ENCODE data around the gene TMPRSS2.

Gene TMPRSS2

DNA sequence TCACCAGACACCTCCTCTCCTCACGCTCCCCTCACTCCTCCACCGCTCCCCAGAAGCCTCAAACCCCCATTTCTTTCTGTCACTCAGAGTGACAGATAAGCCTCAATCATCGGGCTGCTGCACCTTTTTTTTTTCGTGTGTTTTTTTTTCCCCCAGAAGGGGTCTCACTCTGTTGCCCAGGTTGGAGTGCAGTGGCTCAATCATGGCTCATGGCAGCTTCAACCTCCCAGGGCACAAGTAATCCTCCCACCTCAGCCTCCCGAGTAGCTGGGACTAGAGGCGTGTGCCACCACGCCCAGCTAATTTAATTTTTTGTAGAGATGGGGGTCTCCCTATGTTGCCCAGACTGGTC is 1.2 kb upstream of the TMPRSS2 start:
- no peak for DNase-seq

- DNase-seq = no peak
Measured at GRCh38 chr21:41508415-41509144, 622 bp upstream of the TMPRSS2 start.

DNA sequence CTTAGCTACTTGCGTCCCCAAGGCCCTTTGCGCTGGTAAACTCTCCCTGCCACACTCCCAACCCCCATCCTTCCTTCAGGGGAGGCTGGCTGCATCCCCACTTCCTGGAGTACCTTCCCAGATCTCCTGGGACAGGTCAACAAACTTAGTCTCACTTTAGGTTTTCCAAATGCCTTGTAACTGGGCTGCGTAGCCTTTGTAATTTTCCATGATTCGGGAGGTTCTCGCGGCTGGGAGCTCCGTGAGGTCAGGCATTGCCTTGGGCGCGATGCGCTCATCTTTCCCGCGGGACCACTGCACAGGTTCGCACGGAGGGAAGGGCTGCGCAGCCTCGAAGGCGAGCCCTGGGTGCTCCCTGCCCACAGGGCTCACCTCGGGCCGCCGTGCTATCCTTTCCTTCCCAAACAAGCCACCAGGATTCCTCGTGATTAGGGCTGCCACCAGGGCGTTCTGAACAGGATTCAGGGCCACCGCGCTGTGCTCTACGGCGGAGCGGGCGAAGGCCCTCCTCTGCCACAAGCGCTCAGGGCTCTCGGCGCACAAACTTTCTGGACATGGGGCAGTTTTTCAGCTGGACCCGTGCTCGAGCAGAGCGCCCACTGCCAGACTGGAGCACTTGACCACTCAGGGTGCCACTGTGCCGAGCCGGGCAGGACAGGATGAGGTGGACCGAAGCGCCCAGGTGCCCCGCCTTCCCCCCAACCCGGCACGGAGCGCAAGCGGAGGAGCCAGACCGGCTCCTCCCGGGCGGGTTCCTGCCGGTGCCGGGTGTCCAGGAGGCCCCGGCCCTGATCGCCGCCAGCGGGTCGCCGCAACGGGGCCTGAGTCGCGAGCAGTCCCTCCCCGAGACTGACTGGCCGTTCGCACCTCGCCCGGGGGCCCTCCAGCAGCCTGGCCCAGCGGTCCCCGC is 1.1 kb downstream of the TMPRSS2 start:
- no peak for DNase-seq

- no peak for DNase-seq
Measured at GRCh38 chr21:41506005-41506594, 1.9 kb downstream of the TMPRSS2 start.

GRCh38 chr21:41504030-41504429 is 3.9 kb downstream of the TMPRSS2 start:
- DNase-seq = no peak

DNA sequence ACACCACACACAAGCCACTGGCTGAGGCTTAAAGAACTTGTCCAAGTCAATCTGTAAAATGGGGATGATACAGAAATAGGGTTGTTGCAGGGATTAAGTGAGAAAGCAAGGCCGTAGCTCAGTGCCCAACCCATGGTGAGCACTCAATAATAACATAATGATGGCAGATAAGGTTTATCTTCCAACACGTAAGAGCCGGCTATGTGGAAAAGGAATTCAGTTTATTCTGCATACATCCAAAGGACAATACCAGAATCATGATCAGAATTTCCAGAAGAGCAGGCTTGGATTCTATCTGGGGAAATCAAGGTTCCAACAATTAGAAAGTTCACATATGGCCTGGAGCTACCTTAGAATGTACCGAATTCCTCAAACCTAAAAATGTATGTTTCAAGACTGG is 4.6 kb downstream of the TMPRSS2 start:
- DNase-seq = no peak

DNA sequence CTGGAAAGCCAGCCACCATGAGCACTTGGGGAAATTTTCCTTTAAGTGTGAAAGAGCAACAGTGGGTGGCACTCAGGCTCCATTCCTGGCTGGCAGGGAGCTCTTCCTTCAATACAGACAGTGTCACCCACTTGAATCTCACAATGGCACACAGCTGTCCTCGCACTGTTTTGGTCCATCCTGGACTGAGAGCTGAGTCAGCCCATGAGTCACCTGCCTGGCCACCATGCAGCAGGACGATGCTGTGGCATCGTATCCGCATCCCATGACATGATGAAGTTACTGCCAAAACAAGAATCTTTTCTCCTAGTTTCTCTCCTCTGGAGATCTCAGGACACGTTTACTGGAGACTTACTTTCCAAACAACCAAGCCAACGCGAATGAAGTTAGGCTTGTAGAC is 6.0 kb downstream of the TMPRSS2 start:
- DNase-seq = no peak

GRCh38 chr21:41500931-41501381 is 7.0 kb downstream of the TMPRSS2 start:
- DNase-seq = no peak

GRCh38 chr21:41500363-41500762 is 7.6 kb downstream of the TMPRSS2 start:
- no peak for DNase-seq

DNA sequence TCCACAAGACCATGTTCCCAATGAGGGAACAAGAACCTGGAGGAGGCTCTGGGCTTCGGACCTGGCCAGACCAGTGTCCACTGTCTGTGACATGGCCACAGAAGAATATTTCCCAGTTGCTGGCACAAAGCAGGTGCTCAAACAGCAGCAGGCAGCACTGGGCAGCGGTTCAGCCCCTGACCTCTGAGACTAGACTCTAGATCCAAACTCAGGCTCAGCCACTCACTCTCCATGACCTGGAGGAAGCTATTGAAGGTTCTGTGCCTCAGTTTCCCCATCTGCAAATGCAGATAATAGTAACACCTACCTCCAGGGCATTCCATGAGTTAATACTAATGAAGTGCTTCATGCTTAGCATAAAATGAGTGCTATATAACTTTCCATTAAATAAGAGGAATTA is 8.0 kb downstream of the TMPRSS2 start:
- DNase-seq = no peak

DNA sequence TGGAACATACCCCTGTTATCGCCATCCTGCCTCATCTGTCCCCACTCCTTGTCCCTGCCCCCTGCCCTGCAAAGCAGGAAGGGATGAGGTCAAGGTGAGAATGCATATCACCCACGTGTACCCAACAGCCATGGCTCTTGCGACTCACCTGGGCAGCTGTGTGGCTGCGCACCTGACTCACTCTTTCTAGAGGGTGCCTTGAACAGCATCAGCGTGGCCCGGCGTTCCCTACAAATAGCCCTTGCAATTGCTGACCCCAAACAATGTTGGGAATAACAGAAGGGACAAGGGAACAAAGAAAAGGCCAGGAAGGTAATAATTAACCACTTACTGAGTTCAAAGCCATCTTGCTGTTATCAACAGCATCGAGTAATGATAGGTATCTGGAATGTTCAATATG is 10.2 kb downstream of the TMPRSS2 start:
- no peak for DNase-seq

- DNase-seq = no peak
Measured at GRCh38 chr21:41497008-41497407, 10.9 kb downstream of the TMPRSS2 start.

GRCh38 chr21:41494242-41494641 is 13.7 kb downstream of the TMPRSS2 start:
- no peak for DNase-seq

- DNase-seq = no peak
Measured at GRCh38 chr21:41491412-41491811, 16.5 kb downstream of the TMPRSS2 start.

- DNase-seq = no peak
Measured at GRCh38 chr21:41490330-41490729, 17.6 kb downstream of the TMPRSS2 start.

GRCh38 chr21:41489329-41489728 is 18.6 kb downstream of the TMPRSS2 start:
- no peak for DNase-seq

DNA sequence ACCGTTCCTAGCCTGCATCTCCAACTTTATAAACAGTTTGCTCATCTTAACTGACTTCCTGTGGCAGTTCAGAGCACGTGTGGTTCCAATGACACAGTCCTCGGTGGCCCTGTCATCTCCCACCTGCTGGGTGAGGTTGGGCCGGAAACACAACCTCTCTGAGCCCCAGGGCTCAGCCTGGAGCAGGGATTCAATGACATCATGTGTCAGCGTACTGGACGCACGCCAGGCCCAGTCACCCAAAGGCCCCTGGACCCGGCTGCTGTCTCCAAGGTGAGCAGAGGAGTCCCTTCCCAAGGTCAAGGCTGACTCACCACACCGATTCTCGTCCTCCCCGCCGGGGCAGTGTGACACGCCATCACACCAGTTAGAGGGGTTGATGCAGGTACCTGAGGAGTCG is 19.9 kb downstream of the TMPRSS2 start:
- no peak for DNase-seq

DNA sequence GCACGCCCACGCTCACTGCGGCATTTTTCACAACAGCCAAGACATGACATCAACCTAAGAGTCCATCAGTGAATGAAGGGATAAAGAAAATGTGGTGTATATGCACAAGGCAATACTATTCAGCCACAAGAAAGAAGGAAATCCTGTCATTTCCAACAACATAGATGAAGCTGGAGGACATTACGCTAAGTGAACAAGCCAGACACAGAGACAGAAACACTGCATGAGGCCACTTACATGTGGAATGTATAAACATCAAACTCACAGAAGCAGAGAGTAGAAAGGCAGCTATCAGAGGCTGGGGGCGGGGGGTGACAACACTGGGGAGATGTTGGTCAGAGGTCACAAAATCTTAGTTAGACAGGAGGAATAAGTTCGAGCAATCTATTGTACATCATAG is 20.9 kb downstream of the TMPRSS2 start:
- DNase-seq = no peak

GRCh38 chr21:41483973-41484372 is 24.0 kb downstream of the TMPRSS2 start:
- DNase-seq = no peak

DNA sequence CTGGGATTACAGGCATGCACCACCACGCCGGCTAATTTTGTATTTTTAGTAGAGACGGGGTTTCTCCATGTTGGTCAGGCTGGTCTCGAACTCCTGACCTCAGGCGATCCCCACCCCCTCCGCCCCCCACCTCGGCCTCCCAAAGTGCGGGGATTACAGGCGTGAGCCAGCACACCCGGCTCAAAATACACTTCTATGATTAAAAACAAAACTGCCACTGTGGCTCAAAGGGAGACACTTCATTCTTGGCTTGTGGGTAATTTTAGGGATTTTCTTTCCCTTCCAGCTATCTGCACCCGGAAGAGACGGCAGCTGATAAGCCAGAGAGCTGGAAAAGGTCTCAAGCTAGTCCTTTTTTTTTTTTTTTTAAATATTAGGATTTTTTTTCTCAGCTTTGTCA is 24.5 kb downstream of the TMPRSS2 start:
- no peak for DNase-seq

DNA sequence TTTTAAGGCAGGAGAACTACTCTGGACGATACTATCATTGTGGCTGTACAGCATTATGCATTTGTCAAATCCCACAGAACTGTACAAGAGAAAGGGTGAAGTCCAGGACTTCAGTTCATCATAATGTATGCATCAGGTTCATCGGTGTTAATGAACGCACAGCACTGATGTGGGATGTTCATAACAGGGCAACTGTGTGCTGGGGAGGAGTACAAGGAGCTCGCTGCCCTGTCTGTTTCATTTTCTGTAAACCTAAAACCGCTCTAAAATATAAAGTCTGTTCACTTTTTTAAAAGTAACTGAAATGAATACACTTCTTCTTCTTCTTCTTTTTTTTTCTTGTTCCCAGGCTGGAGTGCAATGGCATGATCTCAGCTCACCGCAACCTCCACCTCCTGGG is 25.0 kb downstream of the TMPRSS2 start:
- no peak for DNase-seq

GRCh38 chr21:41482301-41482700 is 25.7 kb downstream of the TMPRSS2 start:
- peak; percentile 63 for DNase-seq

DNA sequence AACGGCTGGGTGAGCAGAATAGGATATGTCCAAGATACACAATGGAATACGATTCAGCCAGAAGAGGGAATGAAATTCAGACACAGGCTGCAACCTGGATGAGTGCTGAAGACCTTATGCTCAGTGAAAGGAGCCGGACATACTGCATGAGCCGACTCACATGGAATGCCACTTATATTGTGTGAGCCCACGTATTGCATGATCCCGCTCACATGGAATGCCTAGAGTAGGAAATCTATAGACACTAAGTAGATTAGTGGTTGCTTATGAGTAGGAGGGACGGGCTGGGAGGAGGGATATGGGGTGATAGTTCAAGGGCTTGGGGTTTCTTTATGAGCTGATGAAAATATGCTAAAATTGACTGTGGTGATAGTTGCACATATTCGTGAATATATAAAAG is 26.8 kb downstream of the TMPRSS2 start:
- no peak for DNase-seq

Data from NCI-H187 treated with DMSO at 0.1 percent for 48 hours (cell line).